HepG2 (cell line): Measurements from ENCODE around the gene EPM2A.

ENCODE experiments used
- CTCF ChIP-seq: sonication (generic); formaldehyde crosslinking; IDR thresholded peaks from 2 replicates; pipeline ENCODE4 v1.5.0; 2020; ENCODE audit warnings: mild to moderate bottlenecking, missing genetic modification reagents, moderate library complexity
- EP300 ChIP-seq, 3 experiments: sonication (generic) in 1 of 3; formaldehyde crosslinking in 1 of 3; IDR thresholded peaks; 2 replicates each; pipeline versions ENCODE4 v1.5.1 to v1.6.1; 2011 to 2020; ENCODE audit warnings: low read depth in 2 of 3, low read length in 2 of 3, borderline replicate concordance in 1 of 3, improper control_type of control experiment in 1 of 3, mild to moderate bottlenecking in 1 of 3, missing genetic modification reagents in 1 of 3, moderate library complexity in 1 of 3
- FOXK1 ChIP-seq: sonication (generic); formaldehyde crosslinking; IDR thresholded peaks from 2 replicates; pipeline ENCODE4 v1.4.0; 2020; ENCODE audit warnings: low read depth, missing genetic modification reagents, borderline replicate concordance
- HNRNPK ChIP-seq: fragments of 200-400 bp; formaldehyde crosslinking; IDR thresholded peaks from 2 replicates; pipeline ENCODE4 v1.6.1; 2018; ENCODE audit warnings: low read length, low read depth, moderate library complexity, mild to moderate bottlenecking; ENCODE audit not compliant: poor library complexity, severe bottlenecking
- JUN ChIP-seq: sonication (generic); formaldehyde crosslinking; IDR thresholded peaks from 2 replicates; pipeline ENCODE4 v1.4.0; 2020; ENCODE audit warnings: mild to moderate bottlenecking, missing genetic modification reagents
- MEF2D ChIP-seq: sonication (generic); formaldehyde crosslinking; IDR thresholded peaks from 2 replicates; pipeline ENCODE4 v1.5.1; 2020; ENCODE audit warnings: mild to moderate bottlenecking, missing genetic modification reagents
- MZF1 ChIP-seq: sonication (generic); formaldehyde crosslinking; IDR thresholded peaks from 2 replicates; pipeline ENCODE4 v1.8.1; 2023; ENCODE audit warnings: mild to moderate bottlenecking, missing genetic modification reagents, borderline replicate concordance
- POLR2AphosphoS5 ChIP-seq: IDR thresholded peaks from 2 replicates; pipeline ENCODE4 v1.6.1; 2012; ENCODE audit warnings: low read depth, low read length
- SNAPC2 ChIP-seq: sonication (generic); formaldehyde crosslinking; IDR thresholded peaks from 2 replicates; pipeline ENCODE4 v1.8.1; 2022; ENCODE audit warnings: mild to moderate bottlenecking, missing genetic modification reagents
- TAF1 ChIP-seq: sonication (generic); formaldehyde crosslinking; IDR thresholded peaks from 2 replicates; pipeline ENCODE4 v1.4.0; 2020; ENCODE audit warnings: missing genetic modification reagents
- YY1 ChIP-seq: IDR thresholded peaks from 2 replicates; pipeline ENCODE4 v1.6.1; 2011; ENCODE audit warnings: low read length, low read depth, moderate library complexity, mild to moderate bottlenecking; ENCODE audit not compliant: insufficient read depth, insufficient replicate concordance
- ZNF232 ChIP-seq: sonication (generic); formaldehyde crosslinking; IDR thresholded peaks from 2 replicates; pipeline ENCODE4 v1.4.0; 2020; ENCODE audit warnings: missing genetic modification reagents, borderline replicate concordance
- TF ChIP-seq, protein P1 (sequence below), 2 experiments: sonication (generic) in 1 of 2; formaldehyde crosslinking in 1 of 2; IDR thresholded peaks; 2 replicates each; pipeline versions ENCODE4 v1.4.0 to v1.6.1; 2018 to 2020; ENCODE audit warnings: missing genetic modification reagents in 2 of 2, borderline replicate concordance in 1 of 2, low read depth in 1 of 2, mild to moderate bottlenecking in 1 of 2, missing biosample characterization in 1 of 2

- TF ChIP-seq SNAPC2 (CRISPR knock-in tag): no peak
- no peak for TF ChIP-seq CTCF (CRISPR knock-in tag)
- TF ChIP-seq HNRNPK: no peak
- no peak for TF ChIP-seq JUN (CRISPR knock-in tag)
- TF ChIP-seq TAF1 (CRISPR knock-in tag): no peak
- TF ChIP-seq POLR2AphosphoS5: no peak
- TF ChIP-seq MEF2D (CRISPR knock-in tag): no peak
- TF ChIP-seq MZF1: no peak
- TF ChIP-seq EP300 (IDR thresholded peaks at IDR 0.05; ENCODE audit: low read depth in 2 of 2, low read length in 2 of 2): no peak
- TF ChIP-seq EP300 (CRISPR knock-in tag; IDR thresholded peaks at IDR 0.05; ENCODE audit: borderline replicate concordance): no peak
- TF ChIP-seq YY1: no peak
- no peak for TF ChIP-seq ZNF232 (CRISPR knock-in tag)
- no peak for TF ChIP-seq FOXK1 (CRISPR knock-in tag)
- TF ChIP-seq, protein P1, sequence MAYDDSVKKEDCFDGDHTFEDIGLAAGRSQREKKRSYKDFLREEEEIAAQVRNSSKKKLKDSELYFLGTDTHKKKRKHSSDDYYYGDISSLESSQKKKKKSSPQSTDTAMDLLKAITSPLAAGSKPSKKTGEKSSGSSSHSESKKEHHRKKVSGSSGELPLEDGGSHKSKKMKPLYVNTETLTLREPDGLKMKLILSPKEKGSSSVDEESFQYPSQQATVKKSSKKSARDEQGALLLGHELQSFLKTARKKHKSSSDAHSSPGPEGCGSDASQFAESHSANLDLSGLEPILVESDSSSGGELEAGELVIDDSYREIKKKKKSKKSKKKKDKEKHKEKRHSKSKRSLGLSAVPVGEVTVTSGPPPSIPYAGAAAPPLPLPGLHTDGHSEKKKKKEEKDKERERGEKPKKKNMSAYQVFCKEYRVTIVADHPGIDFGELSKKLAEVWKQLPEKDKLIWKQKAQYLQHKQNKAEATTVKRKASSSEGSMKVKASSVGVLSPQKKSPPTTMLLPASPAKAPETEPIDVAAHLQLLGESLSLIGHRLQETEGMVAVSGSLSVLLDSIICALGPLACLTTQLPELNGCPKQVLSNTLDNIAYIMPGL (CRISPR knock-in tag; IDR thresholded peaks at IDR 0.05; ENCODE audit: borderline replicate concordance in 1 of 2, low read depth in 1 of 2): no peak
Observed at GRCh38 chr6:145609521-145609920, 125.8 kb downstream of the EPM2A start.
